Measurements from ENCODE around the gene PRB2. TPM values are rescaled to one million over a fixed set of nuclear protein-coding genes. Genes with fewer than 3 reads are reported as not detected.

PRB2 gene
- total and polyA plus RNA-seq, 2 donors (not counting 3 experiments of a cell fraction or from before 2014, with no cell fraction given), result not detected

DNA sequence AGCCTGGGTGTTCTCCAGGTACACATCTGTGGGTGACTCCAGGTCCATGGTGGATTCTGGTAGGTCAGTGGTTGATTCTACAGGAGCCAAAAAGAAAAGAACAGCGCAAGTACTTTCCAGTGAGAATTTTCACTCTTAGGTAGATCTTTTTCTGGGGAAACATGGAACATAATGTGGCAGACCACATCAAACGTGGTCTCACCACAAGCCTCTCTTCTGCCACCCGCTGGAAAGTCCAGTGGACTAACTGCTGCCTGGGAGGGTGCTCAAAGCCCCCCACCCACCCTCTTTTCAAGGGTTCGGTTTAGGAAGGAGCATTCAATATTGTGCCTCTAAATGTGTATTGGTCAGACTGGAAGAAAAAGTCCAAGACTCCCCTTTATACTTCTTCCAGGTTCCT is 36.1 kb upstream of the PRB2 start:
- Histone ChIP-seq H3K27me3 (ENCODE audit: control insufficient read depth in 2 of 2, insufficient read depth in 2 of 2, low read length in 2 of 2) (peaks cover 0 to 19% of the 10 kb centered on the region in 2 experiments), H3K4me2 (ENCODE audit: insufficient read depth, low read length) (no peak overlapping the region), H3K9ac (replicated peaks; ENCODE audit: extremely low read depth, insufficient read depth, low read length) (no peak overlapping the region), H2AFZ (ENCODE audit: low read depth, low read length) (no peak overlapping the region), H3K4me1 (ENCODE audit: control insufficient read depth, extremely low read depth, insufficient read depth, low read length) (no peaks in the 10 kb centered on the region), H3K27ac (ENCODE audit: insufficient read depth, low read depth, low read length) (no peak overlapping the region), H3K79me2 (ENCODE audit: control insufficient read depth, insufficient read depth, low read length) (no peaks in the 10 kb centered on the region), H3K4me3 (replicated peaks in 1 of 3; ENCODE audit: insufficient read depth in 1 of 3, low read depth in 1 of 3, low read length in 3 of 3) (no peak overlapping the region), H4K20me1 (replicated peaks; ENCODE audit: control insufficient read depth, extremely low read depth, insufficient read depth, low read length) (no peaks in the 10 kb centered on the region), H3K9me3 (replicated peaks; ENCODE audit: control insufficient read depth, insufficient read depth, low read length) (no peaks in the 10 kb centered on the region), H3K9me1 (replicated peaks; ENCODE audit: control insufficient read depth, extremely low read depth, insufficient read depth, low read length) (no peaks in the 10 kb centered on the region), H3K36me3 (ENCODE audit: control insufficient read depth in 2 of 2, extremely low read depth in 1 of 2, insufficient read depth in 2 of 2, low read length in 2 of 2) (no peaks in the 10 kb centered on the region)
- dilution Hi-C loops (cut with MboI; ENCODE audit: extremely low pct_ligation_motif_present, low sequenced_read_pairs) (no loop called here), intact Hi-C loops (cut with micrococcal nuclease) (no loop called here)
- DNase-seq (ENCODE audit: low read depth, low spot score) (no peak), FAIRE-seq (no peak)
- no TSS peak for BruUV-seq (replicated peaks)
- TF ChIP-seq, protein P1, sequence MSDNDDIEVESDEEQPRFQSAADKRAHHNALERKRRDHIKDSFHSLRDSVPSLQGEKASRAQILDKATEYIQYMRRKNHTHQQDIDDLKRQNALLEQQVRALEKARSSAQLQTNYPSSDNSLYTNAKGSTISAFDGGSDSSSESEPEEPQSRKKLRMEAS (IDR thresholded peaks at IDR 0.05; ENCODE audit: insufficient read depth, insufficient read length), result no peak
- TF ChIP-seq FOS (IDR thresholded peaks at IDR 0.05; ENCODE audit: borderline replicate concordance, insufficient read depth, low read length) (no peak), POLR2AphosphoS5 (IDR thresholded peaks at IDR 0.05; ENCODE audit: insufficient read depth, low read depth, low read length) (no peak), CTCF (IDR thresholded peaks at IDR 0.05; ENCODE audit: extremely low read depth in 1 of 2, insufficient read depth in 1 of 2, low read depth in 1 of 2, low read length in 2 of 2) (no peak), EZH2 (IDR thresholded peaks at IDR 0.05; ENCODE audit: borderline replicate concordance, low read depth, low read length, severe bottlenecking) (no peak), JUN (IDR thresholded peaks at IDR 0.05; ENCODE audit: borderline replicate concordance, insufficient read depth, insufficient read length, low read depth) (no peak), GATA2 (IDR thresholded peaks at IDR 0.05; ENCODE audit: insufficient read depth, insufficient read length, low read depth, low read length) (no peak), POLR2A (IDR thresholded peaks at IDR 0.05; ENCODE audit: low read depth, low read length) (no peak), MYC (IDR thresholded peaks at IDR 0.05; ENCODE audit: low read depth, low read length) (no peak)
- ChIA-PET POLR2A (no interaction called here), CTCF (no interaction called here)

Measured in endothelial cell of umbilical vein (primary cell).